Smooth muscle cell (in vitro differentiated cells): ENCODE results near the gene ESCO1. TPM values are rescaled to one million over a fixed set of nuclear protein-coding genes. Genes with fewer than 3 reads are reported as not detected.
"Not testable (repeated sequence)": the region's sequence is repeated elsewhere in the genome, so short reads cannot be mapped to it uniquely, and the experiment has no call there.

Experiments used
- DNase-seq: peaks from one replicate; lab custom pipeline; 2025; ENCODE audit not compliant: unreplicated experiment; lab: John Stamatoyannopoulos, UW
- H2AFZ ChIP-seq: fragments of 200-600 bp; sonication (generic); 2 replicates; pipeline ENCODE4 v1.6.0; 2016; ENCODE audit warnings: antibody characterized with exemption, low read depth, mild to moderate bottlenecking
- H3F3A ChIP-seq: fragments of 200-600 bp; sonication (generic); 2 replicates; pipeline ENCODE4 v1.6.0; 2017; ENCODE audit warnings: antibody characterized with exemption, low read depth
- H3K27ac ChIP-seq: fragments of 200-600 bp; sonication (generic); 2 replicates; pipeline ENCODE4 v1.5.1; 2016; ENCODE audit warnings: low read depth, mild to moderate bottlenecking
- H3K27me3 ChIP-seq: fragments of 200-600 bp; sonication (generic); 2 replicates; pipeline ENCODE4 v1.6.1; 2016; ENCODE audit warnings: low read depth, mild to moderate bottlenecking
- H3K36me3 ChIP-seq: fragments of 200-600 bp; sonication (generic); 2 replicates; pipeline ENCODE4 v1.5.1; 2016; ENCODE audit warnings: low read depth
- H3K4me1 ChIP-seq: fragments of 200-600 bp; sonication (generic); 2 replicates; pipeline ENCODE4 v1.5.1; 2016; ENCODE audit warnings: low read depth
- H3K4me2 ChIP-seq: fragments of 200-600 bp; sonication (generic); 2 replicates; pipeline ENCODE4 v1.6.0; 2016; ENCODE audit warnings: mild to moderate bottlenecking
- H3K4me3 ChIP-seq: fragments of 200-600 bp; sonication (generic); 2 replicates; pipeline ENCODE4 v1.5.1; 2016; ENCODE audit warnings: mild to moderate bottlenecking
- H3K79me2 ChIP-seq: fragments of 200-600 bp; sonication (generic); 2 replicates; pipeline ENCODE4 v1.6.0; 2016; ENCODE audit warnings: low read depth, mild to moderate bottlenecking
- H3K9ac ChIP-seq: fragments of 200-600 bp; sonication (generic); 2 replicates; pipeline ENCODE4 v1.6.0; 2016; ENCODE audit warnings: low read depth
- H3K9me3 ChIP-seq: fragments of 200-600 bp; sonication (generic); replicated peaks from 2 replicates; pipeline ENCODE4 v1.5.1; 2016; ENCODE audit warnings: low read depth
- H4K20me1 ChIP-seq: fragments of 200-600 bp; sonication (generic); 2 replicates; pipeline ENCODE4 v1.6.0; 2016; ENCODE audit warnings: low read depth
- WGBS: methylation state at CpG from one replicate; pipeline ENCODE4 v1.1.7; 2016; ENCODE audit warnings: low lambda C conversion rate; 5-methylcytosine and 5-hydroxymethylcytosine counted together
- polyA plus RNA-seq: library from polyadenylated mRNA; unstranded; fragments of >200 nt; fragmentation: Nextera tagmentation; extraction: Ambion mirVana; gene quantifications from 2 replicates; pipeline ENCODE4 v1.2.1, GENCODE V29; 2016
- total RNA-seq: library from RNA; depleted of rRNA; stranded (reverse); fragments of >200 nt; gene quantifications from 2 replicates; pipeline ENCODE4 v1.2.3, GENCODE V29; 2014
- TF ChIP-seq, protein P1 (sequence below): fragments of 200-600 bp; sonication (generic); IDR thresholded peaks from 2 replicates; pipeline ENCODE4 v1.5.1; 2017; ENCODE audit warnings: borderline replicate concordance, mild to moderate bottlenecking, antibody characterized with exemption; ENCODE audit not compliant: insufficient read depth, poor library complexity, severe bottlenecking

ESCO1 gene
- total and polyA plus RNA-seq, 2 experiments from 2014 or later: 10.1 to 21.4 TPM

DNA sequence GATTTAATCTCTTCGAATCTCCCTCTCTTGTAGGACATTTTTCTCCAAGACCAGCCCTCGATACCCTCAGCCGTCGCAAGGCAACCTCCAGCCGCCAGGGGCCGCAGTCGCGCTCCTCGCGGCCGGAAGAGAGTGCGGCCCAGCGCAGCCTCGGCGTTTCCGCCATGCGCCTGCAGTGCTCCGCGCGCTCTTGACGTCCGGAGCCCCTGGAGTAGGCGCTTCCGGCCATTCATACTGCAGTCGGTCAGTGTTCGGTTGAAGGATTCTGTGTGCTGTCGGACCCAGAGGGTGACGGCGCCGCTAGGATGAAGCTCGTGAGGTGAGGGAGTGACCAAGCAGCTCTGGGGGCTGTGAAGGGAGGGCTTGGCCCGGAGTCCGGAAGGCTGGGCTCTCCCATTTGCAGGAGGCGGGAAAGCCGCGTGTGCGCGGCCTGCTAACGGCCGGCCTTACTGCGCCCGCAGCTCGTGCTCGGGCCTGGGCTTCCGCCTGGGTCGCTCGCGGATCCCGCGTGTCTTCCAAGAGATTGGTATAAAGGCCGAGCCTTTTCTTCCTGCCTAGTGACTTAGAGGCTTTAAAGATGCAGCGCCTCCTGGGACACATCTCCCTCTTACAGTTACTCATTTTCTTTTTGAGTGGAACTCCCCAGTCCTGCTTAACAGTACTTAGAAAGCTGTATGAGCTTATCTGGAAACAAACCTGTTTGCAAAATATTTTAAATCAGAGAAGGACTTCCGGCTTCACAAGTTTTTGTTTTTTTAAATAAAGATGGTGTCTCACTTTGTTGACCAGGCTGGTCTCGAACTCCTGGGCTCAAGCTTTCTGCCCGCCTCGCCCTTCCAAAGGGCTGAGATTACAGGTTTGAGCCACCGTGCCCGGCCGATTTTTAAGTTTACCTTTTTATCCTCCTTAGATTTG, 11.9 kb upstream of the ESCO1 start, which contains the start of gene SNRPD1:
TSS of gene SNRPD1 (plus strand) at position 190 of the 915 bp plus-strand sequence. CDS start at position 306, 116 bp downstream.
- DNase-seq: peak; percentile 57
- WGBS: 2% methylated on average over 59 of the region's 59 CpGs

DNA sequence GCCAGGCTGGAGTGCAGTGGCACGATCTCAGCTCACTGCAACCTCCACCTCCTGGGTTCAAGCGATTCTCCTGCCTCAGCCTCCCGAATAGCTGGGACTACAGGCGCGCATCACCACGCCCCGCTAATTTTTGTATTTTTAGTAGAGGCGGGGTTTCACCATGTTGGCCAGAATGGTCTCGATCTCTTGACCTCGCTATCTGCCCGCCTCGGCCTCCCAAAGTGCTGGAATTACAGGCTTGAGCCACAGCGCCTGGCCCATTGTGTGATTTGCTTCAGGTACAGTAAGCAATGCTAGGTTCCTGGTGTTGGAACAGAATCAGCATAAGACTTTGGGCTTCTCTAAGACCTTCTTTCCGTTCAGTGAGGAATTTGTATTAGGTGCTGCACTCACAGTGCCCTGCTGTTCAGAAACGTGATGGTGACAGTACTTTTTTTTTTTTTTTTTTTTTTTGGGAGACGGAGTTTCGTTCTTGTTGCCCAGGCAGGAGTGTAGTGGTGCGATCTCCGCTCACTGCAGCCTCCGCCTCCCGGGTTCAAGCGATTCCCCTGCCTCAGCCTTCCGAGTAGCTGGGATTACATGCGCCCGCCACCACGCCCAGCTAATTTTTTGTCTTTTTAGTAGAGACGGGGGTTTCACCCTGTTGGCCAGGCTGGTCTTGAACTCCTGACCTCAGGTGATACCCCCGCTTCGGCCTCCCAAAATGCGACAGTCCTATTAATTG, 11.1 kb upstream of the ESCO1 start:
- peak overlapping the region; percentile 88 for H3K4me2 ChIP-seq
- WGBS: 74% methylated on average over 30 of the region's 30 CpGs
- peak overlapping the region; percentile 58 for H3K27ac ChIP-seq
- H2AFZ ChIP-seq: peak overlapping the region; percentile 82
- not testable (repeated sequence) for H3F3A ChIP-seq, H3K27me3 ChIP-seq, DNase-seq, H3K9ac ChIP-seq, H3K9me3 ChIP-seq, H3K36me3 ChIP-seq
- H3K4me1 ChIP-seq: peaks cover 13% of the 10 kb centered on the region
- peaks cover 21% of the 10 kb centered on the region for H4K20me1 ChIP-seq
- H3K4me3 ChIP-seq: peak overlapping the region; percentile 68
- peaks cover 43% of the 10 kb centered on the region for H3K79me2 ChIP-seq

More for the DNA sequence above, 11.9 kb upstream of the ESCO1 start, which contains the start of gene SNRPD1:
- H3K79me2 ChIP-seq: peaks cover 52% of the 10 kb centered on the region
- H2AFZ ChIP-seq: peak within 1 kb of the TSS; percentile 82
- no peaks in the 10 kb centered on the region for H3K36me3 ChIP-seq
- H4K20me1 ChIP-seq: peaks cover 30% of the 10 kb centered on the region
- H3K27me3 ChIP-seq: no peaks in the 10 kb centered on the region
- peak within 1 kb of the TSS; percentile 58 for H3K27ac ChIP-seq
- peak within 1 kb of the TSS; percentile 84 for H3K9ac ChIP-seq
- H3K9me3 ChIP-seq: no peaks in the 10 kb centered on the region
- TF ChIP-seq, protein P1, sequence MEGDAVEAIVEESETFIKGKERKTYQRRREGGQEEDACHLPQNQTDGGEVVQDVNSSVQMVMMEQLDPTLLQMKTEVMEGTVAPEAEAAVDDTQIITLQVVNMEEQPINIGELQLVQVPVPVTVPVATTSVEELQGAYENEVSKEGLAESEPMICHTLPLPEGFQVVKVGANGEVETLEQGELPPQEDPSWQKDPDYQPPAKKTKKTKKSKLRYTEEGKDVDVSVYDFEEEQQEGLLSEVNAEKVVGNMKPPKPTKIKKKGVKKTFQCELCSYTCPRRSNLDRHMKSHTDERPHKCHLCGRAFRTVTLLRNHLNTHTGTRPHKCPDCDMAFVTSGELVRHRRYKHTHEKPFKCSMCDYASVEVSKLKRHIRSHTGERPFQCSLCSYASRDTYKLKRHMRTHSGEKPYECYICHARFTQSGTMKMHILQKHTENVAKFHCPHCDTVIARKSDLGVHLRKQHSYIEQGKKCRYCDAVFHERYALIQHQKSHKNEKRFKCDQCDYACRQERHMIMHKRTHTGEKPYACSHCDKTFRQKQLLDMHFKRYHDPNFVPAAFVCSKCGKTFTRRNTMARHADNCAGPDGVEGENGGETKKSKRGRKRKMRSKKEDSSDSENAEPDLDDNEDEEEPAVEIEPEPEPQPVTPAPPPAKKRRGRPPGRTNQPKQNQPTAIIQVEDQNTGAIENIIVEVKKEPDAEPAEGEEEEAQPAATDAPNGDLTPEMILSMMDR: peak; percentile 90
- peak within 1 kb of the TSS; percentile 88 for H3K4me2 ChIP-seq
- H3K4me3 ChIP-seq: peak within 1 kb of the TSS; percentile 68
- peaks cover 13% of the 10 kb centered on the region for H3K4me1 ChIP-seq
- H3F3A ChIP-seq: no peaks in the 10 kb centered on the region

DNA sequence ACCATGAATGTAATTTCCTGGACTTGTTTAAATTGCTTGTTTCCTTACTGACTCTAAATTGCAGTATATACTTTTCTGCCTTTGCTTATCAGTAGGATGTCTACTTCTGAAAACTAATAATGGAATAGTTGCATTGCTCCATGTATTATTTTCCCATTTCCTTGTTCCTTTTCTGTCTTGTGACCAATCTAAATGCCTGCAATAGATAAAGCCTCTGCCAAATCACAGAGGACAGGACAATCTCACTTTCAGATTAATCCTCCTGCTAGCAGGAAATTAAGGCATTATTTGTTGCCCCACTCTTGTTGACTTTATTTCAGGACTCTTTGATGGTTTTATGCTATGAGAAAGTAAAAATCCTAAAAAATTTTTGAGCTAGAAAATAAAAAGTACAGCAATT, 4.7 kb upstream of the ESCO1 start:
- H3F3A ChIP-seq: no peaks in the 10 kb centered on the region
- H3K4me1 ChIP-seq: no peaks in the 10 kb centered on the region
- no peak overlapping the region for H2AFZ ChIP-seq
- H3K27me3 ChIP-seq: no peaks in the 10 kb centered on the region
- H3K4me3 ChIP-seq: no peak overlapping the region
- no peaks in the 10 kb centered on the region for H4K20me1 ChIP-seq
- no peak overlapping the region for H3K27ac ChIP-seq
- no peaks in the 10 kb centered on the region for H3K9me3 ChIP-seq
- no peak overlapping the region for H3K9ac ChIP-seq
- no peak for DNase-seq
- TF ChIP-seq, protein P1: no peak
- no peaks in the 10 kb centered on the region for H3K36me3 ChIP-seq
- H3K79me2 ChIP-seq: peaks cover under 1% of the 10 kb centered on the region
- H3K4me2 ChIP-seq: no peak overlapping the region

DNA sequence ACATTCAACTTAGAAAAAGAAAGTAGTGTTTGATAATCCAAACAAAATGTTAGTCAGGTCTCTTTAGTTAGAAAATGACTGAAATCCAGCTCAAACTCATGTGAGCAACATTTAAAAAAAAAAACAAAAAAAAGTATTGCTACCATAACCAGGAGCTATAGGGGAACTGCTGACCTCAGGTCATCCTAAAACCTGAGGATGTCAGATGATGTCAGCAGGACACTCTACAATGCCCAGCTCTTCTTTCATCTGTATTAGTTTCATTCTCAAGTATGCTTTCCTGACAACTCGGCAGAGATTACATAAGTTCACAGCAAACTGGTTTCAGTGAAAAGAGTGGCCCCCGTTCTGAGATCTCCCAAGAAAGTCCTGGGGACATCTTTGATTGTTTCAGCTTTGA, 4.2 kb upstream of the ESCO1 start:
- Histone ChIP-seq H3K27ac (no peak overlapping the region), H3K79me2 (peaks cover 6% of the 10 kb centered on the region), H3K9me3 (no peaks in the 10 kb centered on the region), H3K4me1 (no peaks in the 10 kb centered on the region), H2AFZ (no peak overlapping the region), H3K4me2 (no peak overlapping the region), H3K36me3 (no peaks in the 10 kb centered on the region), H3F3A (no peaks in the 10 kb centered on the region), H3K9ac (no peak overlapping the region), H3K27me3 (no peaks in the 10 kb centered on the region), H3K4me3 (no peak overlapping the region), H4K20me1 (no peaks in the 10 kb centered on the region)
- TF ChIP-seq, protein P1: no peak
- no peak for DNase-seq
- WGBS: 78% methylated on average over 2 of the region's 2 CpGs
